Liver (tissue), 9 donors: ENCODE measurements around the gene IL1RN. TPM values are rescaled to one million over a fixed set of nuclear protein-coding genes. Genes with fewer than 3 reads are reported as not detected.

Source experiments
- DNase-seq: peaks from one replicate; pipeline ENCODE4 v3.0.0-alpha.2; 2017; ENCODE audit warnings: low spot score
- H3K27ac ChIP-seq, 2 donors: one replicate each; pipeline ENCODE4 v1.7.0; 2013; ENCODE audit warnings: inconsistent platforms in 2 of 2, low read length in 2 of 2, control low read depth in 1 of 2, low read depth in 1 of 2, mild to moderate bottlenecking in 1 of 2
- H3K27me3 ChIP-seq, 4 donors: one replicate each; pipeline versions ENCODE4 v1.6.1 to v1.7.0; 2013; ENCODE audit warnings: low read length in 3 of 4, inconsistent platforms in 1 of 4, mild to moderate bottlenecking in 1 of 4, moderate library complexity in 1 of 4; ENCODE audit not compliant: control insufficient read depth in 4 of 4, insufficient read depth in 4 of 4
- H3K36me3 ChIP-seq, 4 donors: one replicate each; pipeline versions ENCODE4 v1.6.1 to v1.7.0; 2013; ENCODE audit warnings: low read length in 3 of 4, mild to moderate bottlenecking in 3 of 4, low read depth in 1 of 4, moderate library complexity in 1 of 4; ENCODE audit not compliant: control insufficient read depth in 4 of 4, insufficient read depth in 3 of 4
- H3K4me1 ChIP-seq, 4 donors: one replicate each; pipeline versions ENCODE4 v1.6.1 to v1.7.0; 2013; ENCODE audit warnings: low read length in 3 of 4, mild to moderate bottlenecking in 3 of 4, moderate library complexity in 1 of 4; ENCODE audit not compliant: control insufficient read depth in 4 of 4, insufficient read depth in 4 of 4
- H3K4me3 ChIP-seq, 3 donors: one replicate each; pipeline versions ENCODE4 v1.6.1 to v1.7.0; 2013; ENCODE audit warnings: low read length in 3 of 3, control low read depth in 1 of 3, low read depth in 1 of 3, mild to moderate bottlenecking in 1 of 3
- H3K9ac ChIP-seq, 2 donors: one replicate each; pipeline ENCODE4 v1.7.0; 2013; ENCODE audit warnings: low read length in 2 of 2, mild to moderate bottlenecking in 2 of 2, moderate library complexity in 2 of 2, control low read depth in 1 of 2, low read depth in 1 of 2
- H3K9me3 ChIP-seq, 4 donors: one replicate each; pipeline versions ENCODE4 v1.6.1 to v1.7.0; 2013; ENCODE audit warnings: low read length in 3 of 4; ENCODE audit not compliant: control insufficient read depth in 4 of 4
- EGR1 ChIP-seq, 2 donors: IDR thresholded peaks; 2 replicates each; pipeline ENCODE4 v1.6.1; 2016 to 2018; ENCODE audit warnings: antibody characterized with exemption in 2 of 2, low read depth in 2 of 2
- FOXA2 ChIP-seq: IDR thresholded peaks from 2 replicates; pipeline ENCODE4 v1.6.1; 2016; ENCODE audit warnings: antibody characterized with exemption
- GABPA ChIP-seq, 2 donors: IDR thresholded peaks in 1 of 2; conservative IDR thresholded peaks in 1 of 2; 2 replicates each; pipeline ENCODE4 v1.6.1; 2016; ENCODE audit warnings: antibody characterized with exemption in 2 of 2, mild to moderate bottlenecking in 1 of 2, moderate library complexity in 1 of 2
- HNF4A ChIP-seq, 2 donors: conservative IDR thresholded peaks; 2 replicates each; pipeline ENCODE4 v1.6.1; 2016; ENCODE audit warnings: antibody characterized with exemption in 2 of 2, mild to moderate bottlenecking in 2 of 2
- HNF4G ChIP-seq: IDR thresholded peaks from 2 replicates; pipeline ENCODE4 v1.6.1; 2016; ENCODE audit warnings: antibody characterized with exemption
- JUND ChIP-seq, 2 donors: IDR thresholded peaks; 2 replicates each; pipeline ENCODE4 v1.6.1; 2016; ENCODE audit warnings: antibody characterized with exemption in 2 of 2
- RAD21 ChIP-seq, 2 donors: IDR thresholded peaks; 2 replicates each; pipeline ENCODE4 v1.6.1; 2016; ENCODE audit warnings: antibody characterized with exemption in 2 of 2, mild to moderate bottlenecking in 2 of 2
- RXRA ChIP-seq, 2 donors: IDR thresholded peaks; 2 replicates each; pipeline ENCODE4 v1.6.1; 2017 to 2018; ENCODE audit warnings: antibody characterized with exemption in 2 of 2, mild to moderate bottlenecking in 1 of 2
- SP1 ChIP-seq: IDR thresholded peaks from 2 replicates; pipeline ENCODE4 v1.6.1; 2018; ENCODE audit warnings: antibody characterized with exemption, mild to moderate bottlenecking
- YY1 ChIP-seq: IDR thresholded peaks from 2 replicates; pipeline ENCODE4 v1.6.1; 2016; ENCODE audit warnings: antibody characterized with exemption, mild to moderate bottlenecking
- WGBS: extraction: QIAGEN DNeasy Blood & Tissue Kit; methylation state at CpG from one replicate; pipeline ENCODE4 v1.1.7; 2013; 5-methylcytosine and 5-hydroxymethylcytosine counted together
- polyA plus RNA-seq, 2 donors: library from polyadenylated mRNA; stranded (reverse) in 1 of 2; unstranded in 1 of 2; fragments of 200-250 nt in 1 of 2; fragments of >200 nt in 1 of 2; fragmentation: Nextera tagmentation in 1 of 2; extraction: Ambion mirVana in 1 of 2; gene quantifications; one replicate each; pipeline versions ENCODE4 v1.2.1 to v1.2.3, GENCODE V29; 2013 to 2015
- total RNA-seq, 2 donors: library from RNA; depleted of rRNA; stranded (reverse); fragments of >200 nt; gene quantifications; one replicate each; pipeline ENCODE4 v1.2.3, GENCODE V29; 2014
- TF ChIP-seq, protein P1 (sequence below): IDR thresholded peaks from 2 replicates; pipeline ENCODE4 v1.6.1; 2016; ENCODE audit warnings: antibody characterized with exemption
- TF ChIP-seq, protein P2 (sequence below): IDR thresholded peaks from 2 replicates; pipeline ENCODE4 v1.6.1; 2016; ENCODE audit warnings: antibody characterized with exemption
- TF ChIP-seq, protein P3 (sequence below): IDR thresholded peaks from 2 replicates; pipeline ENCODE4 v1.6.1; 2016; ENCODE audit warnings: antibody characterized with exemption, mild to moderate bottlenecking
- TF ChIP-seq, protein P4 (sequence below): IDR thresholded peaks from 2 replicates; pipeline ENCODE4 v1.6.1; 2016; ENCODE audit warnings: antibody characterized with exemption
- TF ChIP-seq, protein P5 (sequence below): fragments of 150-350 bp; IDR thresholded peaks from 2 replicates; pipeline ENCODE4 v1.5.1; 2017; ENCODE audit warnings: improper control_type of control experiment, low read depth, low read length; ENCODE audit not compliant: missing input control
- donor health status: healthy.
- donor health status: healthy.
- donor health status: healthy.
- donor health status: healthy.
- donor health status: healthy.

The IL1RN gene
- total and polyA plus RNA-seq, 4 donors, result 3.9 to 121 (median 25.8) TPM

DNA sequence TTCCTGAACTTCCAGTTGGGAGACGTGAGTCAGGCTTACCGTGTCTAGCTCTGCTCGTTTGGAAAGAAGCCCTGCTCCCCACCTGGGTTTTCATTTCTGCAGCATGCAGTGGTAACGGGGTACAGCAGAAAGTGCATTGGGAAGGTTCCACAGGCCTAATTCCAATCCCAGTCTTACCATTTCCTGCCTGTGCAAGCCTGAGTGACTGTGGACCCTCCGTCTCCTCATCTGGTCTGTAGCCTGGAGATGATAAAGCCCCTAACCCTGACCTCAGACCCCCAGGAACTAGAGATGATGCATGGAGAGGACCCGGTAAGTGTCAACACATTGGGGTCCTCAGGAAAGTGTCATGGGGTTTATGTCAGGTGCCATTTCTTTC lies 40.6 kb downstream of the IL1RN start:
- Histone ChIP-seq H3K27me3 (no peaks in the 10 kb centered on the region), H3K27ac (peak overlapping the region; percentile 75 to 83), H3K4me1 (peaks cover 9 to 54% (median 40%) of the 10 kb centered on the region in 4 donors), H3K4me3 (no peak overlapping the region), H3K9me3 (no peaks in the 10 kb centered on the region), H3K9ac (peak overlapping the region in 1 of 2 donors; percentile 29), H3K36me3 (peaks cover 0 to 1% (median 0%) of the 10 kb centered on the region in 4 donors)
- DNase-seq, result no peak
- WGBS, result 87% methylated on average over 6 of the region's 6 CpGs
- TF ChIP-seq FOXA2 (no peak), GABPA (IDR thresholded peaks at IDR 0.05 in 1 of 2, conservative IDR thresholded peaks at IDR 0.05 in 1 of 2) (no peak), JUND (IDR thresholded peaks at IDR 0.05) (no peak)
- TF ChIP-seq, protein P1, sequence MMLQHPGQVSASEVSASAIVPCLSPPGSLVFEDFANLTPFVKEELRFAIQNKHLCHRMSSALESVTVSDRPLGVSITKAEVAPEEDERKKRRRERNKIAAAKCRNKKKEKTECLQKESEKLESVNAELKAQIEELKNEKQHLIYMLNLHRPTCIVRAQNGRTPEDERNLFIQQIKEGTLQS, result no peak

DNA sequence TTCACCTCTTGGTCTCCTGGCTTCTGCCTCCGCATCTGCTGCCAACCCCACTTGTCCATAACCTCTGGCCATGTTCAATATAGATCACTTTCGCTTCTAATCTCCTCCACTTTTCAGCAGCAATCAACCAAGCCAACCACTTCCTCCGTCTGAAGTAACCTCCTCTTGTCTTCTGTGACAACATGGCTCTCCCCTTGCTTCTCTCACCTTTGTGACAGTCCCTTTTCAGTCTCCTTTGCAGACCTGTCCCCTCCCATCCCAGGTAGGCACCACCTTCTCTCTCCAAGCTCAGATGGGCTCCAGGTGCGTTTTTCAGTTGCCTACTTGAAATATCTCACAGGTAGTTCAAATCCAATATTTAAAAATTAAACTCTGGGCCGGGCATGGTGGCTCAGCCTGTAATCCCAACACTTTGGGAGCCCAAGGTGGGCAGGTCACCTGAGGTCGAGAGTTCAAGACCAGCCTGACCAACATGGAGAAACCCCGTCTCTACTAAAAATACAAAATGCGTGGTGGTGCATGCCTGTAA lies 41.7 kb downstream of the IL1RN start:
- no peaks in the 10 kb centered on the region for H3K9me3 ChIP-seq
- no peak overlapping the region for H3K9ac ChIP-seq
- DNase-seq, result no peak
- H3K4me1 ChIP-seq, result peaks cover 6 to 52% (median 38%) of the 10 kb centered on the region in 4 donors
- H3K4me3 ChIP-seq, result no peak overlapping the region
- 85% methylated on average over 8 of the region's 8 CpGs for WGBS
- TF ChIP-seq GABPA (IDR thresholded peaks at IDR 0.05 in 1 of 2, conservative IDR thresholded peaks at IDR 0.05 in 1 of 2) (no peak), SP1 (no peak)
- TF ChIP-seq, protein P2, sequence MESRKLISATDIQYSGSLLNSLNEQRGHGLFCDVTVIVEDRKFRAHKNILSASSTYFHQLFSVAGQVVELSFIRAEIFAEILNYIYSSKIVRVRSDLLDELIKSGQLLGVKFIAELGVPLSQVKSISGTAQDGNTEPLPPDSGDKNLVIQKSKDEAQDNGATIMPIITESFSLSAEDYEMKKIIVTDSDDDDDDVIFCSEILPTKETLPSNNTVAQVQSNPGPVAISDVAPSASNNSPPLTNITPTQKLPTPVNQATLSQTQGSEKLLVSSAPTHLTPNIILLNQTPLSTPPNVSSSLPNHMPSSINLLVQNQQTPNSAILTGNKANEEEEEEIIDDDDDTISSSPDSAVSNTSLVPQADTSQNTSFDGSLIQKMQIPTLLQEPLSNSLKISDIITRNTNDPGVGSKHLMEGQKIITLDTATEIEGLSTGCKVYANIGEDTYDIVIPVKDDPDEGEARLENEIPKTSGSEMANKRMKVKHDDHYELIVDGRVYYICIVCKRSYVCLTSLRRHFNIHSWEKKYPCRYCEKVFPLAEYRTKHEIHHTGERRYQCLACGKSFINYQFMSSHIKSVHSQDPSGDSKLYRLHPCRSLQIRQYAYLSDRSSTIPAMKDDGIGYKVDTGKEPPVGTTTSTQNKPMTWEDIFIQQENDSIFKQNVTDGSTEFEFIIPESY, result no peak
- TF ChIP-seq, protein P3, sequence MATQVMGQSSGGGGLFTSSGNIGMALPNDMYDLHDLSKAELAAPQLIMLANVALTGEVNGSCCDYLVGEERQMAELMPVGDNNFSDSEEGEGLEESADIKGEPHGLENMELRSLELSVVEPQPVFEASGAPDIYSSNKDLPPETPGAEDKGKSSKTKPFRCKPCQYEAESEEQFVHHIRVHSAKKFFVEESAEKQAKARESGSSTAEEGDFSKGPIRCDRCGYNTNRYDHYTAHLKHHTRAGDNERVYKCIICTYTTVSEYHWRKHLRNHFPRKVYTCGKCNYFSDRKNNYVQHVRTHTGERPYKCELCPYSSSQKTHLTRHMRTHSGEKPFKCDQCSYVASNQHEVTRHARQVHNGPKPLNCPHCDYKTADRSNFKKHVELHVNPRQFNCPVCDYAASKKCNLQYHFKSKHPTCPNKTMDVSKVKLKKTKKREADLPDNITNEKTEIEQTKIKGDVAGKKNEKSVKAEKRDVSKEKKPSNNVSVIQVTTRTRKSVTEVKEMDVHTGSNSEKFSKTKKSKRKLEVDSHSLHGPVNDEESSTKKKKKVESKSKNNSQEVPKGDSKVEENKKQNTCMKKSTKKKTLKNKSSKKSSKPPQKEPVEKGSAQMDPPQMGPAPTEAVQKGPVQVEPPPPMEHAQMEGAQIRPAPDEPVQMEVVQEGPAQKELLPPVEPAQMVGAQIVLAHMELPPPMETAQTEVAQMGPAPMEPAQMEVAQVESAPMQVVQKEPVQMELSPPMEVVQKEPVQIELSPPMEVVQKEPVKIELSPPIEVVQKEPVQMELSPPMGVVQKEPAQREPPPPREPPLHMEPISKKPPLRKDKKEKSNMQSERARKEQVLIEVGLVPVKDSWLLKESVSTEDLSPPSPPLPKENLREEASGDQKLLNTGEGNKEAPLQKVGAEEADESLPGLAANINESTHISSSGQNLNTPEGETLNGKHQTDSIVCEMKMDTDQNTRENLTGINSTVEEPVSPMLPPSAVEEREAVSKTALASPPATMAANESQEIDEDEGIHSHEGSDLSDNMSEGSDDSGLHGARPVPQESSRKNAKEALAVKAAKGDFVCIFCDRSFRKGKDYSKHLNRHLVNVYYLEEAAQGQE, result no peak
- TF ChIP-seq, protein P4, sequence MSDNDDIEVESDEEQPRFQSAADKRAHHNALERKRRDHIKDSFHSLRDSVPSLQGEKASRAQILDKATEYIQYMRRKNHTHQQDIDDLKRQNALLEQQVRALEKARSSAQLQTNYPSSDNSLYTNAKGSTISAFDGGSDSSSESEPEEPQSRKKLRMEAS, result no peak
- TF ChIP-seq, protein P1, result no peak
- H3K36me3 ChIP-seq, result peaks cover 0 to 1% (median 0%) of the 10 kb centered on the region in 4 donors
- H3K27ac ChIP-seq, result peak overlapping the region; percentile 75 to 83
- no peaks in the 10 kb centered on the region for H3K27me3 ChIP-seq

DNA sequence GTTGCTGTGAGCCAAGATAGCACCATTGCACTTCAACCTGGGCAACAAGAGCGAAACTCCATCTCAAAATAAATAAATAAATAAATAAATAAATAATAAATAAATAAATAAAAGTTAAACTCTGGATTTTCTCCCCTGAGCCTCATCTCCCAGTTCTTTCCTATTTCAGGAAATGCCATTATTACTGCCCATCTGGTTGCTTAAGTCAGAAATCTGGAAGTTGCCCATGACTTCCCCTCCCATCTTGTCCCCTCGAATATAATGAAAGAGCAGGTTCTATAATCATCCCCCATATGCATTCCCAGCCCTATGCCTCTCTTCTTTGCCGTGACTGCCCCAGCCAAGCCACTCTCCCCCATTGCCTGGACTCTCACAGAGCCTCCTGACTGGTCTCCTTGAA lies 42.2 kb downstream of the IL1RN start:
- H3K4me1 ChIP-seq, result peaks cover 2 to 47% (median 33%) of the 10 kb centered on the region in 4 donors
- no peak overlapping the region for H3K27ac ChIP-seq
- 95% methylated on average over 3 of the region's 3 CpGs for WGBS
- TF ChIP-seq, protein P5, sequence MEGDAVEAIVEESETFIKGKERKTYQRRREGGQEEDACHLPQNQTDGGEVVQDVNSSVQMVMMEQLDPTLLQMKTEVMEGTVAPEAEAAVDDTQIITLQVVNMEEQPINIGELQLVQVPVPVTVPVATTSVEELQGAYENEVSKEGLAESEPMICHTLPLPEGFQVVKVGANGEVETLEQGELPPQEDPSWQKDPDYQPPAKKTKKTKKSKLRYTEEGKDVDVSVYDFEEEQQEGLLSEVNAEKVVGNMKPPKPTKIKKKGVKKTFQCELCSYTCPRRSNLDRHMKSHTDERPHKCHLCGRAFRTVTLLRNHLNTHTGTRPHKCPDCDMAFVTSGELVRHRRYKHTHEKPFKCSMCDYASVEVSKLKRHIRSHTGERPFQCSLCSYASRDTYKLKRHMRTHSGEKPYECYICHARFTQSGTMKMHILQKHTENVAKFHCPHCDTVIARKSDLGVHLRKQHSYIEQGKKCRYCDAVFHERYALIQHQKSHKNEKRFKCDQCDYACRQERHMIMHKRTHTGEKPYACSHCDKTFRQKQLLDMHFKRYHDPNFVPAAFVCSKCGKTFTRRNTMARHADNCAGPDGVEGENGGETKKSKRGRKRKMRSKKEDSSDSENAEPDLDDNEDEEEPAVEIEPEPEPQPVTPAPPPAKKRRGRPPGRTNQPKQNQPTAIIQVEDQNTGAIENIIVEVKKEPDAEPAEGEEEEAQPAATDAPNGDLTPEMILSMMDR, result no peak
- TF ChIP-seq SP1 (no peak), YY1 (no peak), FOXA2 (no peak), EGR1 (IDR thresholded peaks at IDR 0.05; ENCODE audit: low read depth in 2 of 2) (no peak), HNF4A (conservative IDR thresholded peaks at IDR 0.05) (no peak), RAD21 (IDR thresholded peaks at IDR 0.05) (no peak), JUND (IDR thresholded peaks at IDR 0.05) (no peak), HNF4G (no peak), RXRA (IDR thresholded peaks at IDR 0.05) (no peak)
- TF ChIP-seq, protein P2, result no peak
- TF ChIP-seq, protein P1, result no peak
- TF ChIP-seq, protein P4, result no peak

More for the DNA sequence above, 42.2 kb downstream of the IL1RN start:
- Histone ChIP-seq H3K36me3 (peaks cover 0 to 1% (median 0%) of the 10 kb centered on the region in 4 donors), H3K9me3 (no peaks in the 10 kb centered on the region), H3K4me3 (no peak overlapping the region), H3K27me3 (no peaks in the 10 kb centered on the region), H3K9ac (no peak overlapping the region)
- no peak for DNase-seq
